Measurements from ENCODE around the gene C19orf73.
"Not testable (repeated sequence)": the region's sequence is repeated elsewhere in the genome, so short reads cannot be mapped to it uniquely, and the experiment has no call there.

C19orf73 gene

GRCh38 chr19:49101160-49101559, 17.8 kb downstream of the C19orf73 start:
- no peak for DNase-seq (ENCODE audit: low read depth)

DNA sequence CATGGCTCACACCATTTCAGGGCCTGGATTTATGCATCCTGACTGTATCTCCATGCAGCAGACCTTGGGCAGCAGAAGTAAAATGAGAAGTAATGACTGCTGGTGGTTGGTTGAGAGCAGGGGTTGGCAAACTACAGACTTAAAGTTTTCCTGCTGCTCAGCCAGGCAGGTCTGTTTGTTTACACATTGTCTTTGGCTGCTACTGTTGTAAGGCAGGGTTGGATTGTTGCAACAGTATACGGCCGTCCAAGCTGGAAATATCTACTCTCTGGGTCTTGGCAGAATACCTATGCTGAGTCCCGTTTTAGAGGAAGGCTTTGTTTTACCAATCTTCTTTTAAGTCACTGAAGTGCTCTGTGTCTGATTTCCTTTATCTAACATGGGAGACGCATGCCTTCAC, 20.1 kb downstream of the C19orf73 start:
- DNase-seq (ENCODE audit: low read depth) = no peak

DNA sequence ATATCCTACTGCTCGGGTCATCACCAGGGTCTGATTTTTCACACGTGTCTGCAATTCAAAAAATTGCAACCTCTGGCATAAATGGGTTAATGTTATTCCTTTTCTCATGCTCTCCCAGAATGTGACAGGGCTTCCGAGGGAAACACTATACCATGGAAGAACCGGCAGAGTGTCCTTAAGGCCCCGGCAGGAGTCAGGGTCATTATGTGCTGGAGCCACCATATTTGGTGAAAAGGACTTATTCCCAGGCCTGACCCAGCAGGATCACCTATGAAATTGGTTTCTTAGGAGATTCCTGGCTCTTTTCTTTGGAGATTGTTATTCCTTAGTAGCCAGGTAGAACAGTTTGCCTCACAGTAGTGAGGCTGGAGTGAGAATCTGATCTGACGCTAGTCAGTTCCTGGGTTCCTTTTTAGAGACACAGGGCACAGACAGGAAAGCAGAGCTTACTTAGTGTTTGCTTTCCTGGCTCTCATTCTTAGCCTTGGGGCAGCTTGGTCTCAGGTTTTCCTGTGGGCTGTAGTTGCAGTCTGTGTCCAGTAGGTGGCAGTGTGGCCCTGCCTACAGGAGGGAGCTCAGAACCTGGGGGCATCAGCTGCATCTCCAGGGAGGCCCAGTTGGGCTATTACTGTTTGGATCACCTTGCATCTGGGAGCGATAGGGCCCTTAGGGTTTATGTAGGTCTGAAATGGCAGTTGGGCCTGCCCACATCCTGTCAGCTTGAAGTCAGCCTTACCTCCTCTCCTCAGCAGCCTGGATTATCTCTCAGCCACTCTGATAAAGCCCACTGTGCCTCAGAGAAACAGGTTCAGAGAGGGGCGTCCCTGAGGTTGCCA, 21.3 kb downstream of the C19orf73 start:
- peak; percentile 41 for DNase-seq (ENCODE audit: low read depth)

- no peak for DNase-seq (ENCODE audit: low read depth)
Observed at GRCh38 chr19:49094505-49095482, 24.1 kb downstream of the C19orf73 start.

- DNase-seq (ENCODE audit: low read depth) = no peak
Observed at GRCh38 chr19:49092686-49093085, 26.3 kb downstream of the C19orf73 start.

- no peak for DNase-seq (ENCODE audit: low read depth)
Observed at GRCh38 chr19:49091391-49092038, 27.4 kb downstream of the C19orf73 start.

- DNase-seq (ENCODE audit: low read depth) = no peak
Observed at GRCh38 chr19:49086296-49086695, 32.6 kb downstream of the C19orf73 start.

DNA sequence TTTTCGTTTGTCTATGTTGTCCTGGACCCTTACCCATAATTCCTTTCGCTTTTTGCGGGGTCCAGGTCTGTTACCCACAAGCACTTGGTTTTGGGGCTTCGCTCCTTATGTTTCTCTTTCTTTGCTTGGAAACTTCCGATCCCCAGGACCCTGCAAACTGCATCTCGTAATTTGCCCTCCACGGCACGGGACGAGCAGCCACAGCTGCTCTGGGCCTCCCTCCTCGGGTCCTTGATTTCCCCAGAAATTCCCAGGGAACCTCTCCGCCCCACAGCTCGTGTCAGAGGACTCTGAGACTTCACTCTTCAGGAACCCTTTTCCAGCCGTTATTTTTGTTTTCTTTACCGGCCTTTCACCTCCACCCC, 33.1 kb downstream of the C19orf73 start:
- DNase-seq (ENCODE audit: low read depth) = no peak

GRCh38 chr19:49085020-49085867, 33.7 kb downstream of the C19orf73 start, which contains the start of gene SNRNP70:
Gene SNRNP70 (plus strand): TSS chr19:49085451. CDS start chr19:49086415, 964 bp downstream.
- peak; percentile 99 for DNase-seq (ENCODE audit: low read depth)

DNA sequence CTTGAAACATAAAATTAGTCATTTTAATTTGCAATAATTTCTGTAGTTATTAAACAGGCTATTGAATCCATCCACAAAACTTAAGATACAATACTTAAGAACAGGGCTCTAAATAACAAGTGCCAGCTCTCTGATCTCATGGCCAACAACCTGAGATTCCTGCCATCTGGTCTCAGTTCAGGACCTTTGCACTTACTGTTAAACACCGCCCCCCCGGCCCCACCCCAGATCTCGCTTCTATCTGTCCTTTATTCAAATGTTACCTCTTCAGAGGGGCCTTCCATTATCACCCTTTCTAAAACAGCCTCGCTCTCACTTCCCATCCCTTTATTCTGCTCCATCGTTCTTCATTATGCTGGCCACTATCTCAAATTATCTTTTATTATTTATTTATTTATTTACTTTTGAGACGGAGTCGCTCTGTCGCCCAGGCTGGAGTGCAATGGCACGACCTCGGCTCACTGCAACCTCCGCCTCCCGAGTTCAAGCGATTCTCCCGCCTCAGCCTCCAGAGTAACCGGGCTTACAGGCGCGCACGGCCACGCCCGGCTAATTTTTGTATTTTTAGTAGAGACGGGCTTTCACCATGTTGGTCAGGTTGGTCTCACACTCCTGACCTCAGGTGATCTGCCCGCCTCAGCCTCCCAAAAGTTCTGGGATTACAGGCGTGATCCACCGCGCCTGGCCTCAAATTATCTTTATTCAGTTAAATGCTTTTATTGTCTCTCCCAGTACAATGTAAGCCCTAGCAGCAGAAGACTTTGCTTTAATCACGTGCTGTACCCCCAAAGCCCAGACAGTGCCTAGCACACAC, 34.5 kb downstream of the C19orf73 start:
- no peak for DNase-seq (ENCODE audit: low read depth)

GRCh38 chr19:49081273-49081672, 37.7 kb downstream of the C19orf73 start:
- no peak for DNase-seq (ENCODE audit: low read depth)

DNA sequence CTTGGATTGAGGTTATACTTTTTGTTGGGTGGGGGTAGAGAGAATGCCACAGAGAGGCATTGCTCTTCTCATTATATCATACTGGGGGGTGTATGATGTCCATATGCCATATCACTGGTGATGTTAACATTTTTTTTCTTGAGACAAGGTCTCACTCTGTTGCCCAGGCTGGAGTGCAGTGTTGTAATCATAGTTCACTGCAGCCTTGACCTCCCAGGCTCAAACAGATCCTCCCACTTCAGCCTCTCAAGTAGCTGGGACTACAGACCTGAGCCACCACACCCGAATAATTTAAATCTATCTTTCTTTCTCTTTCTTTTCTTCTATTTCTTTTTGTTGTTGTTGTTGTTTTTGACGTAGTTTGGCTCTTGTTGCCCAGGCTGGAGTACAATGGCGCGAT, 38.6 kb downstream of the C19orf73 start:
- DNase-seq (ENCODE audit: low read depth) = no peak

GRCh38 chr19:49074869-49075268, 44.1 kb downstream of the C19orf73 start:
- not testable (repeated sequence) for DNase-seq (ENCODE audit: low read depth)

DNA sequence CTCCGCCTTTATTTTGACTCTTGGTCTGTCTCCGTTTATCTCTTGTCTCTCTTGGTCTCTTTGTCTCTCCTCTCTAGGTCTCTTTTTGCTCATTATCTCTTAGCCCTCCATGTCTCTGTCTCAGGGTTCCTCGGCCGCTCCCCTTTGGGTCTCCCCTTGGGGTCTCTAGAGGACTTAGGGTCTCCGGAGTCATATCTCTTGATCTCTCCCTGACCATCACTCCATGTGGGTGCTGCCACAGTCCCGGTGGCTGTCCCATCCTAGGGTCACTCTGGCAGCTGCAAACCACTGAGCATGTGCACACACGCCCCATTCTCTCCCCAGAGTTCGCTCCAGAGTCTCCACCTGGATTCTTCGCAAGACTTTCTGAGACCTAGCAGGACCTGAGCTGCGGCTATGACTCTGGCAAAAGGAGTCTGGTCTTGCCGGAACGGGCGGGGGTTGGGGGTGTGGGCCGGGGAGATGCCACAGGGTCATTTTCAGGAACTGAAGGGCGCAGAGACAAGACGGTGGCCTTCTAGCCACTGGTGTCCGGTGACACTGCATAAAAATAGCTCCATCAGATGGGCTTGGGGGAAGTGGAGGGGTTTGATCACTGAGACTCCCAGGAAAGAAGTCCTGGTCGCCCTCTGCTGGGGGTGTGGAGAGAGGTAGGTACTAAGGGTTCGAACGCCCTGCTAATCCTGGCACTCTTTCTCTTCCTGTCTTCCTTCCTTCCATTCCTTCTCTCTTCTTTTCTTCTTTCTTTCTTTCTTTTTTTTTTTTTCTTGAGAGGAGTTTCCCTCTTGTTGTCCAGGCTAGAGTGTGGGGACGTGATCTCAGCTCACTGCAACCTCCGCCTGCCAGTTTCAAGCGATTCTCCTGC, 45.2 kb downstream of the C19orf73 start:
- no peak for DNase-seq (ENCODE audit: low read depth)

DNA sequence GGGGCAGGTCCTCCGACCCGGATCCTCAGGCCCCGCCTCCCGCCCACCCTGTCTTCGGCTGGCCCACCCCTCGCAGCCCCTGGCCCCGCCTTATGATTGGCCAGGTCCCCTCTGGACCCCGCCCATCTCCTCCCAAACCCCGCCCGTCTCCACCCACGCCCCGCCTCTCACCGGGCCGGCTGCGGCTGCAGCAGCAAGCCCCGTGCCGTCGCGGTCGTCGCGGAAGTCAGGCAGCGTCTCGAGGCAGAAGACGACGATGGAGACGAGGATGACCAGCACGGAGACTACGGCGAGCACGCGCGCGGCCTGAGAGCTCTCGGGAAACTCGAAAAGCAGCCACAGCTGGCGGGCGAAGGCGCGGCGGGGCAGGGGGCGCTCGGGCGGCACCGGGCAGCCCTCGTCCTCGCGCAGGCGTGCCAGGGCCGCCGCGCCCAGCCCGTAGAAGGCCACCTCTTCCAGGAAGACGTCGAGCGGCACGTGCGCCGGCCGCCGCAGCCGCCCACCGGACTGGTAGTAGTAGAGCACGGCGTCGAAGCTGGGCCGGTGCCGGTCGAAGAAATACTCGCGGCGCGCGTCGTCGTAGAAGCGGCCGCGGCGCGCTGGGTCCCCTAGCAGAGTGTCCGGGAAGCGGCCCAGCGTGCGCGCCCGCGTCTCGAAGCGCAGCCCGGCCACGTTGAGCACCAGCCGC, 46.9 kb downstream of the C19orf73 start:
- no peak for DNase-seq (ENCODE audit: low read depth)

- DNase-seq (ENCODE audit: low read depth) = no peak
Observed at GRCh38 chr19:49070416-49070815, 48.5 kb downstream of the C19orf73 start.

DNA sequence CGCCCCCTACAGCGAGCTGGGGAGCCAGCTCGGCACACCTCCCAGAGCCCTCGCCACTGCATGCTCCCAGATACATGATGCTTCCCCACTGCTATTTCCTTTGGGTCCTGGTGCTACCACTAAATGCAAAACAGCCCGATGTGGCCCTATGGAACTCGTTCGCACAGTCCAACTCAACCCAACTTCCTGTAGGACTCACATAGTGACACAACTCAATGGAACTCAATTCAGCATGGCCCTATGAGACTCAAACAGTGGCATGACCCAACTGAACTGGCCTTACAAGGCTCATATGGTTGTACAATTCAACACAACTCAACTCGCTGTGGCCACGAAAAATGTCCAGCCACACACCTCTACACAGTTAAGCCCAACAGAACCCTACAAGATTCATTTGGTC, 49.9 kb downstream of the C19orf73 start:
- DNase-seq (ENCODE audit: low read depth) = no peak
